ENCODE measurements around the gene EFCAB6.

- TF ChIP-seq CTCF (IDR thresholded peaks at IDR 0.05) (no peak), EP300 (IDR thresholded peaks at IDR 0.05) (no peak), POLR2A (IDR thresholded peaks at IDR 0.05) (no peak), POLR2AphosphoS5 (IDR thresholded peaks at IDR 0.05) (no peak)
Measured at GRCh38 chr22:43514476-43515157, 297.5 kb downstream of the EFCAB6 start.
